Measurements from ENCODE around the gene NBAS.
"Not testable (repeated sequence)": the region's sequence is repeated elsewhere in the genome, so short reads cannot be mapped to it uniquely, and the experiment has no call there.

The NBAS gene

GRCh38 chr2:15456352-15456751 lies 104.8 kb downstream of the NBAS start:
- no peak for DNase-seq

- no peak for DNase-seq
Measured at GRCh38 chr2:15450808-15451207, 110.3 kb downstream of the NBAS start.

- DNase-seq = no peak
Measured at GRCh38 chr2:15449556-15450236, 111.4 kb downstream of the NBAS start.

GRCh38 chr2:15448250-15448839 lies 112.8 kb downstream of the NBAS start:
- no peak for DNase-seq

GRCh38 chr2:15447381-15447780 lies 113.8 kb downstream of the NBAS start:
- no peak for DNase-seq

- no peak for DNase-seq
Measured at GRCh38 chr2:15446961-15447360, 114.2 kb downstream of the NBAS start.

GRCh38 chr2:15445891-15446562 lies 115.1 kb downstream of the NBAS start:
- no peak for DNase-seq

- DNase-seq = not testable (repeated sequence)
Measured at GRCh38 chr2:15439768-15440524, 121.2 kb downstream of the NBAS start.

- DNase-seq = not testable (repeated sequence)
Measured at GRCh38 chr2:15439366-15439765, 121.8 kb downstream of the NBAS start.

- DNase-seq = no peak
Measured at GRCh38 chr2:15436195-15436594, 124.9 kb downstream of the NBAS start.

- no peak for DNase-seq
Measured at GRCh38 chr2:15435474-15435873, 125.7 kb downstream of the NBAS start.

- DNase-seq = no peak
Measured at GRCh38 chr2:15432642-15433256, 128.4 kb downstream of the NBAS start.

GRCh38 chr2:15429032-15429431 lies 132.1 kb downstream of the NBAS start:
- no peak for DNase-seq

- DNase-seq = no peak
Measured at GRCh38 chr2:15427987-15428386, 133.1 kb downstream of the NBAS start.

GRCh38 chr2:15426606-15427005 lies 134.5 kb downstream of the NBAS start:
- DNase-seq = no peak

- DNase-seq = no peak
Measured at GRCh38 chr2:15425712-15426111, 135.4 kb downstream of the NBAS start.

GRCh38 chr2:15421753-15422152 lies 139.4 kb downstream of the NBAS start:
- no peak for DNase-seq

- no peak for DNase-seq
Measured at GRCh38 chr2:15415748-15416147, 145.4 kb downstream of the NBAS start.

GRCh38 chr2:15412779-15413178 lies 148.4 kb downstream of the NBAS start:
- no peak for DNase-seq

GRCh38 chr2:15412309-15412708 lies 148.8 kb downstream of the NBAS start:
- DNase-seq = no peak

- no peak for DNase-seq
Measured at GRCh38 chr2:15410884-15411283, 150.2 kb downstream of the NBAS start.

GRCh38 chr2:15408759-15409158 lies 152.4 kb downstream of the NBAS start:
- DNase-seq = no peak

- no peak for DNase-seq
Measured at GRCh38 chr2:15407666-15408065, 153.5 kb downstream of the NBAS start.

Measured in left hindlimb (tissue), 1 donor.